Colonic mucosa (tissue), 4 donors: ENCODE measurements around the gene LTA4H. TPM values are rescaled to one million over a fixed set of nuclear protein-coding genes. Genes with fewer than 3 reads are reported as not detected.
A peak's percentile ranks its signal among the peaks of the same experiment; 100 is the strongest.

Source experiments
- DNase-seq: peaks from one replicate; pipeline ENCODE4 v3.0.0-alpha.2; 2020
- H3K27ac ChIP-seq: fragments of 200-600 bp; one replicate; pipeline ENCODE4 v1.8.0; 2021
- H3K27me3 ChIP-seq: fragments of 200-600 bp; one replicate; pipeline ENCODE4 v1.8.0; 2021
- H3K36me3 ChIP-seq: fragments of 200-600 bp; one replicate; pipeline ENCODE4 v1.8.0; 2021
- H3K4me1 ChIP-seq: fragments of 200-600 bp; one replicate; pipeline ENCODE4 v1.8.0; 2021; ENCODE audit warnings: mild to moderate bottlenecking
- H3K4me3 ChIP-seq: fragments of 200-600 bp; one replicate; pipeline ENCODE4 v1.8.0; 2021
- H3K9ac ChIP-seq, 2 donors: one replicate each; pipeline ENCODE4 v1.7.0; 2013; ENCODE audit warnings: control low read depth in 2 of 2, low read depth in 2 of 2, low read length in 2 of 2
- H3K9me3 ChIP-seq: fragments of 200-600 bp; one replicate; pipeline ENCODE4 v1.8.0; 2021
- intact Hi-C: fragments of 100-400 bp; cut with DNase I; formaldehyde crosslinking; loops from one replicate; pipeline ENCODE4 v1.14.1; 2022
- total RNA-seq, 2 donors: library from RNA; stranded (reverse); fragmentation: NEBNext Ultra II Directional in 1 of 2; extraction: Animal tissue kit (Norgen Biotek cat#: 25700) in 1 of 2; gene quantifications; one replicate each; pipeline ENCODE4 v1.2.1, GENCODE V29; 2021
- TF ChIP-seq, protein P1 (sequence below): fragments of 200-600 bp; IDR thresholded peaks from one replicate; pipeline ENCODE4 v1.8.0; 2022; ENCODE audit warnings: antibody characterized with exemption, mild to moderate bottlenecking
- donor health status: healthy.
- donor health status: DM: no; HTN: no; CAD: no.
- donor health status: DM: no; HTN: no; CAD: no.

LTA4H gene
- total RNA-seq, 2 donors from 2014 or later: 71.4 to 96.5 TPM

DNA sequence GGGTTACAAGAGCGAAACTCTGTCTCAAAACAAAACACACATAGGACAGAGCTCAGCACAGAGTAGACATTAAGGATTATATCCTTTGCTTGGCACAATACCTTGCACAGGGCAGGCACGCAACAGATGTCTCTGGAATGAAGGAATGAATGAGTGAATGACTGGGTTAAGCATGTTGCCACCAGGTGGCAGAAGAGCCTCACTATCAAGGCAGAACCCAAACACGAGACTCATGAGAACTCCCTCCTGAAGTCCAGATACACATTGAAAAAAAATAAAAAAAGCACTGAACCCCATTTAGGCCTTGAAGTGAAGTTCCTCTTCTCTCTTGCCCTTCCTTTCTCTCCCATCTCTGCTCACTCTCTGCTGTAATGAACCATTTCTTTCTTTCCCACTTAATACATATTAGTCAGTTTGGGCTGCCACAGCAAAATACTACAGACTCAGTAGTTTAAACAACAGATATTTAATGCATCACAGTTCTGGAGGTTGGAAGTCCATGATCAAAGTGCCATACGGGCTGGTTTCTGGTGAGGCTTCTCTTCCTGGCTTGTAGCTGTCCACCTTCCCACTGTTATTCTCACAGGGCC lies 26.6 kb upstream of the LTA4H start:
- H3K4me1 ChIP-seq: no peaks in the 10 kb centered on the region
- H3K9me3 ChIP-seq: no peaks in the 10 kb centered on the region
- no peaks in the 10 kb centered on the region for H3K27me3 ChIP-seq
- TF ChIP-seq, protein P1, sequence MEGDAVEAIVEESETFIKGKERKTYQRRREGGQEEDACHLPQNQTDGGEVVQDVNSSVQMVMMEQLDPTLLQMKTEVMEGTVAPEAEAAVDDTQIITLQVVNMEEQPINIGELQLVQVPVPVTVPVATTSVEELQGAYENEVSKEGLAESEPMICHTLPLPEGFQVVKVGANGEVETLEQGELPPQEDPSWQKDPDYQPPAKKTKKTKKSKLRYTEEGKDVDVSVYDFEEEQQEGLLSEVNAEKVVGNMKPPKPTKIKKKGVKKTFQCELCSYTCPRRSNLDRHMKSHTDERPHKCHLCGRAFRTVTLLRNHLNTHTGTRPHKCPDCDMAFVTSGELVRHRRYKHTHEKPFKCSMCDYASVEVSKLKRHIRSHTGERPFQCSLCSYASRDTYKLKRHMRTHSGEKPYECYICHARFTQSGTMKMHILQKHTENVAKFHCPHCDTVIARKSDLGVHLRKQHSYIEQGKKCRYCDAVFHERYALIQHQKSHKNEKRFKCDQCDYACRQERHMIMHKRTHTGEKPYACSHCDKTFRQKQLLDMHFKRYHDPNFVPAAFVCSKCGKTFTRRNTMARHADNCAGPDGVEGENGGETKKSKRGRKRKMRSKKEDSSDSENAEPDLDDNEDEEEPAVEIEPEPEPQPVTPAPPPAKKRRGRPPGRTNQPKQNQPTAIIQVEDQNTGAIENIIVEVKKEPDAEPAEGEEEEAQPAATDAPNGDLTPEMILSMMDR: peak; percentile 79
- intact Hi-C loops: loop anchor here (2.0 to 5.0 kb wide), 4 partner anchors 70 to 455 kb away; partner anchors contain the start of gene CDK17
- no peak overlapping the region for H3K4me3 ChIP-seq
- peak; percentile 82 for DNase-seq
- H3K27ac ChIP-seq: no peak overlapping the region
- H3K36me3 ChIP-seq: no peaks in the 10 kb centered on the region
- H3K9ac ChIP-seq: no peak overlapping the region

GRCh38 chr12:96061323-96061722 lies 25.9 kb upstream of the LTA4H start:
- intact Hi-C loops: loop anchor here (2.0 to 5.0 kb wide), 4 partner anchors 71 to 456 kb away; partner anchors contain the start of gene CDK17
- no peak overlapping the region for H3K27ac ChIP-seq
- no peak overlapping the region for H3K4me3 ChIP-seq
- TF ChIP-seq, protein P1: no peak
- H3K9ac ChIP-seq: no peak overlapping the region
- H3K9me3 ChIP-seq: no peaks in the 10 kb centered on the region
- H3K4me1 ChIP-seq: no peaks in the 10 kb centered on the region
- H3K36me3 ChIP-seq: no peaks in the 10 kb centered on the region
- no peaks in the 10 kb centered on the region for H3K27me3 ChIP-seq
- DNase-seq: no peak

DNA sequence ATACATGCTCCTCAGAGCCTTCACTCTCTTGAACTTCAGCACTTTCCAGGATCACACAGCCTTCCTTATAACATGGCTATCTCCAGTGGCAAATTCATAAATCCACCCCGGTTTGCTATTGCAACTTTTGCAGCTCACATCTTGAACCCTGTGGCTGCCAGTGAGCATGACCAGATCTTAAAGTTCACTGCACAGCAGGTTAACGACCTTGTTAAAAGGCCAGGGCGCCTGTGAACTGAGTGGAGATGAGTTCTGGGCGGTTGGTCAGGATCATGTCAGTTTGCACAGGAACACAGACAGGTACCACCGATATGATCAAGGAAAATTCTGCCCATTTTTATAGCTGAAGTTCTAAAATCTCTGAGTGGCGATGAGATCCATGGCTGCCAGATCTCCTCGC lies 24.7 kb upstream of the LTA4H start:
- no peak overlapping the region for H3K27ac ChIP-seq
- H3K9me3 ChIP-seq: no peaks in the 10 kb centered on the region
- no peaks in the 10 kb centered on the region for H3K27me3 ChIP-seq
- H3K9ac ChIP-seq: no peak overlapping the region
- no peaks in the 10 kb centered on the region for H3K4me1 ChIP-seq
- H3K4me3 ChIP-seq: no peak overlapping the region
- intact Hi-C loops: loop anchor here (2.0 to 5.0 kb wide), 4 partner anchors 72 to 457 kb away; partner anchors contain the start of gene CDK17
- H3K36me3 ChIP-seq: no peaks in the 10 kb centered on the region
- DNase-seq: no peak
- TF ChIP-seq, protein P1: no peak

DNA sequence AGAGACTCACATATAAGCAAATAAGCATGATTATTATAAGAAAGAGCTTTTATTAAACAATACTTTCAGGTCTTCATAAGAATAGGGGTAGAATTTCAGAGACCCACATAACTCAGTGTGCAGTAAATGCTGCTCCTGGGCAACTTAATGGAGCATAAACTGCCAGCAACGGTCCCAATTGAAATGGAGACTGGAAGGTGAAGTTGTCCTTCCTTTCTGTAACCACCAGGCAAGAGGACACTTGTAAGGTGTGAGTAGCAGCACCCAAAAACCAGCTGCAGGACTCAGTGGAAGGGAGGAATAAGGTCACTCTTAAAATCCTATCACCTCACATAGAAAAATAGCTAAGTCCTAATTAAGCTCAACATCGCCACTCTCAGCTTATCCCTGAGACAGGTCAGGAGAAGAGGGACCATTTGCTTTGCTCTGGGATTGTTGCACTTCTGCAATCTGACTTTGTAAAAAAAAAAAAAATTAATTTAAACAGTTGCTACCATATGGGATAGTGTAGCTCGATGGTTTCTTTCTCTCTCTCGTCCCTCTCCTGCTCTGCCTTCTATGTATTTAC lies 22.7 kb upstream of the LTA4H start:
- Histone ChIP-seq H3K27me3 (no peaks in the 10 kb centered on the region), H3K4me1 (no peaks in the 10 kb centered on the region), H3K9me3 (no peaks in the 10 kb centered on the region), H3K9ac (no peak overlapping the region), H3K27ac (no peak overlapping the region), H3K36me3 (no peaks in the 10 kb centered on the region), H3K4me3 (no peak overlapping the region)
- TF ChIP-seq, protein P1: no peak
- intact Hi-C loops: no loop called here
- DNase-seq: no peak

DNA sequence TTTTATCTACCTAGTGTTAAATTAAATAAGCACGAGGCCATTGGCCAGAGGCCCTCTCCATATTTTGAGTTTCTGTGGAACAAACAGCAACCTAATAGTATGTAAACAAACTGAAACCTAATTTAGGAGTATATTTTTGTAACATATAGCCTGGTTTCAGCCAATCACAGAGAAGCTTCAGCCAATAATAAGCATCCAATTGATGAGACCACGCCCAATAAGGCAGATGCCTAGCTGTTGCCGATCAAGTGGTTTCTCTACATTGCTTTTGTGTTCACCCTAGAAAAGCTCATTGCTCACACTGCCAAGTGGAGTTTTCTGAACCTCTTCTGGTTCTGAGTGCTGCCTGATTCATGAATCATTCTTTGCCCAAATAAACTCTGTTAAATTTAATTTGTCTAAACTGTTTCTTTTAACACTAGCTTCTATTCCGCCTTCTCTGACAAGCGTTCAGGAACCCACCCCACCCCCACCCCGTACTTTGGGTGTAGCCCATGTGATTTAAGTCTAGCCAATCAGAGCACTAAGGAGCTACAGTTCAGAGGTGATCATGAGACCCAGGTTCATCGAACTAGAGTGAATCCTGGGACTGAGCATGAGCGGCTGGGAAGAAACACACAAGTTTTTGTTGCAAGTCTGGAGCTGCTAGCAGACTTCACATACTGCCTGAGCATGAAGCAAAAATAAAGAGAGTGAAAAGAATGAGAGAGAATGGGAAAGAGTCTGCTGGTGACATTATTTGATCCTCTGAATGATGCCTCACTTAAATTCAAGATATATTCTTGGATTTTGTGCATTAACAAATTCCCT lies 21.5 kb upstream of the LTA4H start:
- intact Hi-C loops: no loop called here
- Histone ChIP-seq H3K9me3 (no peaks in the 10 kb centered on the region), H3K27ac (no peak overlapping the region), H3K4me3 (no peak overlapping the region), H3K4me1 (no peaks in the 10 kb centered on the region), H3K36me3 (no peaks in the 10 kb centered on the region), H3K27me3 (no peaks in the 10 kb centered on the region), H3K9ac (no peak overlapping the region)
- DNase-seq: no peak
- TF ChIP-seq, protein P1: no peak
